Activated CD8-positive, alpha-beta memory T cell treated with anti-CD3 and anti-CD28 coated beads, Interleukin-2, amount 50 U/mL, for 24 hours (primary cell): ENCODE results near the gene ACTN4.

ENCODE experiments used
- DNase-seq: peaks from one replicate; pipeline ENCODE4 v3.0.0-alpha.2; 2020; ENCODE audit errors: extremely low read depth

Gene ACTN4

GRCh38 chr19:38695832-38696728 is 48.6 kb downstream of the ACTN4 start:
- no peak for DNase-seq

- no peak for DNase-seq
These were observed 49.2 kb downstream of the ACTN4 start for GRCh38 chr19:38696729-38697055.

- no peak for DNase-seq
These were observed 49.7 kb downstream of the ACTN4 start for GRCh38 chr19:38697197-38697596.

- no peak for DNase-seq
These were observed 50.2 kb downstream of the ACTN4 start for GRCh38 chr19:38697641-38698071.

GRCh38 chr19:38698225-38699026 is 51.0 kb downstream of the ACTN4 start:
- DNase-seq = no peak

GRCh38 chr19:38699027-38699346 is 51.5 kb downstream of the ACTN4 start:
- DNase-seq = no peak

- no peak for DNase-seq
These were observed 52.3 kb downstream of the ACTN4 start for GRCh38 chr19:38699647-38700349.

- no peak for DNase-seq
These were observed 53.0 kb downstream of the ACTN4 start for GRCh38 chr19:38700350-38700901.

GRCh38 chr19:38700902-38701454 is 53.5 kb downstream of the ACTN4 start:
- no peak for DNase-seq

GRCh38 chr19:38701455-38702063 is 54.1 kb downstream of the ACTN4 start:
- DNase-seq = no peak

GRCh38 chr19:38702278-38702677 is 54.8 kb downstream of the ACTN4 start:
- no peak for DNase-seq

- no peak for DNase-seq
These were observed 56.1 kb downstream of the ACTN4 start for GRCh38 chr19:38703509-38703908.

- DNase-seq = no peak
These were observed 57.1 kb downstream of the ACTN4 start for GRCh38 chr19:38704488-38705026.

GRCh38 chr19:38705197-38706019 is 58.0 kb downstream of the ACTN4 start:
- no peak for DNase-seq

GRCh38 chr19:38706792-38707511 is 59.5 kb downstream of the ACTN4 start:
- no peak for DNase-seq

GRCh38 chr19:38707512-38708114 is 60.2 kb downstream of the ACTN4 start:
- DNase-seq = no peak

- no peak for DNase-seq
These were observed 61.1 kb downstream of the ACTN4 start for GRCh38 chr19:38708413-38709024.

- no peak for DNase-seq
These were observed 61.7 kb downstream of the ACTN4 start for GRCh38 chr19:38709119-38709518.
